ENCODE measurements around the gene IL36G.
"Not testable (repeated sequence)": the region's sequence is repeated elsewhere in the genome, so short reads cannot be mapped to it uniquely, and the experiment has no call there.

DNA sequence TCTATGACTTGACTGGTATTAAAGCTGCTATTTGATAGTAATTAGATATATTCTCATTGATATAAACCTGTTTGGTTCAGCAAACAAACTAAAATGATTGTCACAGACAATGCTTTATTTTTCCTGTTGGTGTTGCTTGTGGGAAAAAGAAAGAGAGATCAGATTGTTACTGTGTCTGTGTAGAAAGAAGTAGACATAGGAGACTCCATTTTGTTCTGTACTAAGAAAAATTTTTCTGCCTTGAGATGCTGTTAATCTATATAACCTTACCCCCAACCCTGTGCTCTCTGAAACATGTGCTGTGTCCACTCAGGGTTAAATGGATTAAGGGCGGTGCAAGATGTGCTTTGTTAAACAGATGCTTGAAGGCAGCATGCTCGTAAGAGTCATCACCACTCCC lies 43.7 kb upstream of the IL36G start:
- not testable (repeated sequence) for TF ChIP-seq POLR2A (IDR thresholded peaks at IDR 0.05)
- TF ChIP-seq, protein P1, sequence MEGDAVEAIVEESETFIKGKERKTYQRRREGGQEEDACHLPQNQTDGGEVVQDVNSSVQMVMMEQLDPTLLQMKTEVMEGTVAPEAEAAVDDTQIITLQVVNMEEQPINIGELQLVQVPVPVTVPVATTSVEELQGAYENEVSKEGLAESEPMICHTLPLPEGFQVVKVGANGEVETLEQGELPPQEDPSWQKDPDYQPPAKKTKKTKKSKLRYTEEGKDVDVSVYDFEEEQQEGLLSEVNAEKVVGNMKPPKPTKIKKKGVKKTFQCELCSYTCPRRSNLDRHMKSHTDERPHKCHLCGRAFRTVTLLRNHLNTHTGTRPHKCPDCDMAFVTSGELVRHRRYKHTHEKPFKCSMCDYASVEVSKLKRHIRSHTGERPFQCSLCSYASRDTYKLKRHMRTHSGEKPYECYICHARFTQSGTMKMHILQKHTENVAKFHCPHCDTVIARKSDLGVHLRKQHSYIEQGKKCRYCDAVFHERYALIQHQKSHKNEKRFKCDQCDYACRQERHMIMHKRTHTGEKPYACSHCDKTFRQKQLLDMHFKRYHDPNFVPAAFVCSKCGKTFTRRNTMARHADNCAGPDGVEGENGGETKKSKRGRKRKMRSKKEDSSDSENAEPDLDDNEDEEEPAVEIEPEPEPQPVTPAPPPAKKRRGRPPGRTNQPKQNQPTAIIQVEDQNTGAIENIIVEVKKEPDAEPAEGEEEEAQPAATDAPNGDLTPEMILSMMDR (IDR thresholded peaks at IDR 0.05): not testable (repeated sequence)
